ENCODE measurements around the gene KIF1B. TPM values are rescaled to one million over a fixed set of nuclear protein-coding genes. Genes with fewer than 3 reads are reported as not detected.

KIF1B gene
- total and polyA plus RNA-seq, 9 of the 15 experiments (the other 6 are each of a cell fraction or from before 2014, with no cell fraction given) = 2.8 to 19.8 (median 11.9) TPM

DNA sequence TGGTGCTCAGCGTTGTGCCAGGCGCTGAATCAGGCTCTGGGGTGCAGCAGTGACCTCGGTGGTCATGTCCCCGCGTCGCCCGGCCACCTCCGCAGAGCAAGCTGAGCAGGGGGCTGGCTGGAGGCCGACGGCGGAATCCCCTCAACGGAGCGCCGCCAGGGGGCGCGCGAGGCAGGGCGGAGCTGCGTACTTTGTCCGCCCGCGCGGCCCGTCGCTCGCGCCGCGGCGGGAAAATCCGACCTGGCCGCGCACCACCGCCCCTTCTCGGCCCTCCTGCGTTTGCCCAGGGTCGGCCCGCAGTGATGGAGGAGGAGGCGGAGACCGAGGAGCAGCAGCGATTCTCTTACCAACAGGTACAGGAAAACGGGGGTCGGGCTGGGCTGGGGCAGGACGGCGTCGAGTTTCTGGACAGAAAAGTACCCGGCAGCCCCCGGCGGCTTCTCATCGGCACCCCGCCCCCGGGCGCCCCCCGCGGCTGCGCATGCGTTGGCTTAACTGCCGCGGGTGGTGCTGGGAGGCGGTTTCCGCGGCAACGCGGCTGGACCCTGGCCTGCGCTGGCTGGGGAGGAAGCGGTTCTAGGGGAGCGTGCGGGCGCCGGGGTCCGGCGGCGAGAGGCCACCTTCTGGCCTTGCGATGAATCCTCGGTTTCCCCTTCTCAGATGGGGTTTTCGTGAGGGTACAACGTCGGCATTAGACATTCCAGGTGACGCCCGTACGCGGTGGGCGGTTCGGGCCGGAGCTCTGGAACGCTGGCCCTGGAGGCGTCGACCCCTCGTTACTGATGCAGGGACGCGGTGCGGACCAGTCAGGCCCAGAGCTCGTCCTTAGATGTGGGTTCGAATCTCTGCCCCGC, 220.1 kb downstream of the KIF1B start, which contains the start of gene CENPS (continued):
- TF ChIP-seq, protein P1, sequence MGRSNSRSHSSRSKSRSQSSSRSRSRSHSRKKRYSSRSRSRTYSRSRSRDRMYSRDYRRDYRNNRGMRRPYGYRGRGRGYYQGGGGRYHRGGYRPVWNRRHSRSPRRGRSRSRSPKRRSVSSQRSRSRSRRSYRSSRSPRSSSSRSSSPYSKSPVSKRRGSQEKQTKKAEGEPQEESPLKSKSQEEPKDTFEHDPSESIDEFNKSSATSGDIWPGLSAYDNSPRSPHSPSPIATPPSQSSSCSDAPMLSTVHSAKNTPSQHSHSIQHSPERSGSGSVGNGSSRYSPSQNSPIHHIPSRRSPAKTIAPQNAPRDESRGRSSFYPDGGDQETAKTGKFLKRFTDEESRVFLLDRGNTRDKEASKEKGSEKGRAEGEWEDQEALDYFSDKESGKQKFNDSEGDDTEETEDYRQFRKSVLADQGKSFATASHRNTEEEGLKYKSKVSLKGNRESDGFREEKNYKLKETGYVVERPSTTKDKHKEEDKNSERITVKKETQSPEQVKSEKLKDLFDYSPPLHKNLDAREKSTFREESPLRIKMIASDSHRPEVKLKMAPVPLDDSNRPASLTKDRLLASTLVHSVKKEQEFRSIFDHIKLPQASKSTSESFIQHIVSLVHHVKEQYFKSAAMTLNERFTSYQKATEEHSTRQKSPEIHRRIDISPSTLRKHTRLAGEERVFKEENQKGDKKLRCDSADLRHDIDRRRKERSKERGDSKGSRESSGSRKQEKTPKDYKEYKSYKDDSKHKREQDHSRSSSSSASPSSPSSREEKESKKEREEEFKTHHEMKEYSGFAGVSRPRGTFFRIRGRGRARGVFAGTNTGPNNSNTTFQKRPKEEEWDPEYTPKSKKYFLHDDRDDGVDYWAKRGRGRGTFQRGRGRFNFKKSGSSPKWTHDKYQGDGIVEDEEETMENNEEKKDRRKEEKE (IDR thresholded peaks at IDR 0.05; ENCODE audit: borderline replicate concordance in 1 of 2, control insufficient read depth in 1 of 2, low read depth in 2 of 2, low read length in 1 of 2) = peak in 1 of 2 experiments; percentile 85; a peak in 1 of 4 replicates
- peak; percentile 81 for TF ChIP-seq ZFX (CRISPR knock-in tag; IDR thresholded peaks at IDR 0.05)
- TF ChIP-seq, protein P2, sequence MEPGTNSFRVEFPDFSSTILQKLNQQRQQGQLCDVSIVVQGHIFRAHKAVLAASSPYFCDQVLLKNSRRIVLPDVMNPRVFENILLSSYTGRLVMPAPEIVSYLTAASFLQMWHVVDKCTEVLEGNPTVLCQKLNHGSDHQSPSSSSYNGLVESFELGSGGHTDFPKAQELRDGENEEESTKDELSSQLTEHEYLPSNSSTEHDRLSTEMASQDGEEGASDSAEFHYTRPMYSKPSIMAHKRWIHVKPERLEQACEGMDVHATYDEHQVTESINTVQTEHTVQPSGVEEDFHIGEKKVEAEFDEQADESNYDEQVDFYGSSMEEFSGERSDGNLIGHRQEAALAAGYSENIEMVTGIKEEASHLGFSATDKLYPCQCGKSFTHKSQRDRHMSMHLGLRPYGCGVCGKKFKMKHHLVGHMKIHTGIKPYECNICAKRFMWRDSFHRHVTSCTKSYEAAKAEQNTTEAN (CRISPR knock-in tag; IDR thresholded peaks at IDR 0.05) = peak; percentile 87; the same call in 1 of the 2 replicates
- TF ChIP-seq KDM5B (IDR thresholded peaks at IDR 0.05; ENCODE audit: insufficient replicate concordance, low read depth, low read length) = peak; percentile 71
- TF ChIP-seq, protein P3, sequence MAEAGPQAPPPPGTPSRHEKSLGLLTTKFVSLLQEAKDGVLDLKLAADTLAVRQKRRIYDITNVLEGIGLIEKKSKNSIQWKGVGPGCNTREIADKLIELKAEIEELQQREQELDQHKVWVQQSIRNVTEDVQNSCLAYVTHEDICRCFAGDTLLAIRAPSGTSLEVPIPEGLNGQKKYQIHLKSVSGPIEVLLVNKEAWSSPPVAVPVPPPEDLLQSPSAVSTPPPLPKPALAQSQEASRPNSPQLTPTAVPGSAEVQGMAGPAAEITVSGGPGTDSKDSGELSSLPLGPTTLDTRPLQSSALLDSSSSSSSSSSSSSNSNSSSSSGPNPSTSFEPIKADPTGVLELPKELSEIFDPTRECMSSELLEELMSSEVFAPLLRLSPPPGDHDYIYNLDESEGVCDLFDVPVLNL (CRISPR knock-in tag; IDR thresholded peaks at IDR 0.05; ENCODE audit: low read depth) = peak; percentile 99
- TF ChIP-seq, protein P4, sequence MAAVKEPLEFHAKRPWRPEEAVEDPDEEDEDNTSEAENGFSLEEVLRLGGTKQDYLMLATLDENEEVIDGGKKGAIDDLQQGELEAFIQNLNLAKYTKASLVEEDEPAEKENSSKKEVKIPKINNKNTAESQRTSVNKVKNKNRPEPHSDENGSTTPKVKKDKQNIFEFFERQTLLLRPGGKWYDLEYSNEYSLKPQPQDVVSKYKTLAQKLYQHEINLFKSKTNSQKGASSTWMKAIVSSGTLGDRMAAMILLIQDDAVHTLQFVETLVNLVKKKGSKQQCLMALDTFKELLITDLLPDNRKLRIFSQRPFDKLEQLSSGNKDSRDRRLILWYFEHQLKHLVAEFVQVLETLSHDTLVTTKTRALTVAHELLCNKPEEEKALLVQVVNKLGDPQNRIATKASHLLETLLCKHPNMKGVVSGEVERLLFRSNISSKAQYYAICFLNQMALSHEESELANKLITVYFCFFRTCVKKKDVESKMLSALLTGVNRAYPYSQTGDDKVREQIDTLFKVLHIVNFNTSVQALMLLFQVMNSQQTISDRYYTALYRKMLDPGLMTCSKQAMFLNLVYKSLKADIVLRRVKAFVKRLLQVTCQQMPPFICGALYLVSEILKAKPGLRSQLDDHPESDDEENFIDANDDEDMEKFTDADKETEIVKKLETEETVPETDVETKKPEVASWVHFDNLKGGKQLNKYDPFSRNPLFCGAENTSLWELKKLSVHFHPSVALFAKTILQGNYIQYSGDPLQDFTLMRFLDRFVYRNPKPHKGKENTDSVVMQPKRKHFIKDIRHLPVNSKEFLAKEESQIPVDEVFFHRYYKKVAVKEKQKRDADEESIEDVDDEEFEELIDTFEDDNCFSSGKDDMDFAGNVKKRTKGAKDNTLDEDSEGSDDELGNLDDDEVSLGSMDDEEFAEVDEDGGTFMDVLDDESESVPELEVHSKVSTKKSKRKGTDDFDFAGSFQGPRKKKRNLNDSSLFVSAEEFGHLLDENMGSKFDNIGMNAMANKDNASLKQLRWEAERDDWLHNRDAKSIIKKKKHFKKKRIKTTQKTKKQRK (IDR thresholded peaks at IDR 0.05; ENCODE audit: borderline replicate concordance, low read depth, low read length) = no peak
- TF ChIP-seq, protein P5, sequence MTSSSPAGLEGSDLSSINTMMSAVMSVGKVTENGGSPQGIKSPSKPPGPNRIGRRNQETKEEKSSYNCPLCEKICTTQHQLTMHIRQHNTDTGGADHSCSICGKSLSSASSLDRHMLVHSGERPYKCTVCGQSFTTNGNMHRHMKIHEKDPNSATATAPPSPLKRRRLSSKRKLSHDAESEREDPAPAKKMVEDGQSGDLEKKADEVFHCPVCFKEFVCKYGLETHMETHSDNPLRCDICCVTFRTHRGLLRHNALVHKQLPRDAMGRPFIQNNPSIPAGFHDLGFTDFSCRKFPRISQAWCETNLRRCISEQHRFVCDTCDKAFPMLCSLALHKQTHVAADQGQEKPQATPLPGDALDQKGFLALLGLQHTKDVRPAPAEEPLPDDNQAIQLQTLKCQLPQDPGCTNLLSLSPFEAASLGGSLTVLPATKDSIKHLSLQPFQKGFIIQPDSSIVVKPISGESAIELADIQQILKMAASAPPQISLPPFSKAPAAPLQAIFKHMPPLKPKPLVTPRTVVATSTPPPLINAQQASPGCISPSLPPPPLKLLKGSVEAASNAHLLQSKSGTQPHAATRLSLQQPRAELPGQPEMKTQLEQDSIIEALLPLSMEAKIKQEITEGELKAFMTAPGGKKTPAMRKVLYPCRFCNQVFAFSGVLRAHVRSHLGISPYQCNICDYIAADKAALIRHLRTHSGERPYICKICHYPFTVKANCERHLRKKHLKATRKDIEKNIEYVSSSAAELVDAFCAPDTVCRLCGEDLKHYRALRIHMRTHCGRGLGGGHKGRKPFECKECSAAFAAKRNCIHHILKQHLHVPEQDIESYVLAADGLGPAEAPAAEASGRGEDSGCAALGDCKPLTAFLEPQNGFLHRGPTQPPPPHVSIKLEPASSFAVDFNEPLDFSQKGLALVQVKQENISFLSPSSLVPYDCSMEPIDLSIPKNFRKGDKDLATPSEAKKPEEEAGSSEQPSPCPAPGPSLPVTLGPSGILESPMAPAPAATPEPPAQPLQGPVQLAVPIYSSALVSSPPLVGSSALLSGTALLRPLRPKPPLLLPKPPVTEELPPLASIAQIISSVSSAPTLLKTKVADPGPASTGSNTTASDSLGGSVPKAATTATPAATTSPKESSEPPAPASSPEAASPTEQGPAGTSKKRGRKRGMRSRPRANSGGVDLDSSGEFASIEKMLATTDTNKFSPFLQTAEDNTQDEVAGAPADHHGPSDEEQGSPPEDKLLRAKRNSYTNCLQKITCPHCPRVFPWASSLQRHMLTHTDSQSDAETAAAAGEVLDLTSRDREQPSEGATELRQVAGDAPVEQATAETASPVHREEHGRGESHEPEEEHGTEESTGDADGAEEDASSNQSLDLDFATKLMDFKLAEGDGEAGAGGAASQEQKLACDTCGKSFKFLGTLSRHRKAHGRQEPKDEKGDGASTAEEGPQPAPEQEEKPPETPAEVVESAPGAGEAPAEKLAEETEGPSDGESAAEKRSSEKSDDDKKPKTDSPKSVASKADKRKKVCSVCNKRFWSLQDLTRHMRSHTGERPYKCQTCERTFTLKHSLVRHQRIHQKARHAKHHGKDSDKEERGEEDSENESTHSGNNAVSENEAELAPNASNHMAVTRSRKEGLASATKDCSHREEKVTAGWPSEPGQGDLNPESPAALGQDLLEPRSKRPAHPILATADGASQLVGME (CRISPR knock-in tag; IDR thresholded peaks at IDR 0.05) = peak; percentile 89
- TF ChIP-seq RBM14 (IDR thresholded peaks at IDR 0.05; ENCODE audit: borderline replicate concordance, insufficient read depth, low read depth, low read length) = 0 out of 2 replicates have a peak, but pooled peaks have one; percentile 33
- TF ChIP-seq NCOA6 (IDR thresholded peaks at IDR 0.05) = peak; percentile 94
